Lower leg skin (tissue), 4 donors: ENCODE measurements around the gene BNC2. TPM values are rescaled to one million over a fixed set of nuclear protein-coding genes. Genes with fewer than 3 reads are reported as not detected.

Experiments
- DNase-seq, 2 donors: peaks; one replicate each; pipeline ENCODE4 v3.0.0-alpha.2; 2019; ENCODE audit warnings: low spot score in 2 of 2
- H3K4me3 ChIP-seq: fragments of 200-600 bp; sonication (generic); 2 replicates; pipeline ENCODE4 v1.5.1; 2017; ENCODE audit warnings: mild to moderate bottlenecking, low read depth; ENCODE audit not compliant: poor library complexity, severe bottlenecking
- POLR2A ChIP-seq, 2 donors: fragments of 450-650 bp; IDR thresholded peaks; one replicate each; pipeline ENCODE4 v1.6.1; 2016 to 2017; ENCODE audit warnings: antibody characterized with exemption in 2 of 2, mild to moderate bottlenecking in 1 of 2, moderate library complexity in 1 of 2
- WGBS, 2 donors: methylation state at CpG; one replicate each; pipeline ENCODE4 v1.1.5; 2018; 5-methylcytosine and 5-hydroxymethylcytosine counted together
- intact Hi-C: fragments of 100-400 bp; cut with DNase I; formaldehyde crosslinking; loops from one replicate; pipeline ENCODE4 v1.15.0; 2023; ENCODE audit warnings: low total_unique reads
- total RNA-seq, 4 donors: library from RNA; depleted of rRNA; stranded (reverse); fragments of >200 nt; gene quantifications; one replicate each; pipeline ENCODE4 v1.1.0, GENCODE V29; 2016
- TF ChIP-seq, protein P1 (sequence below), 3 donors: fragments of 450-650 bp; IDR thresholded peaks; one replicate each; pipeline ENCODE4 v1.5.1; 2016; ENCODE audit warnings: antibody characterized with exemption in 3 of 3, mild to moderate bottlenecking in 3 of 3, moderate library complexity in 2 of 3

The BNC2 gene
- total RNA-seq, 4 donors from 2014 or later, result 1.7 to 8.5 (median 3.7) TPM

DNA sequence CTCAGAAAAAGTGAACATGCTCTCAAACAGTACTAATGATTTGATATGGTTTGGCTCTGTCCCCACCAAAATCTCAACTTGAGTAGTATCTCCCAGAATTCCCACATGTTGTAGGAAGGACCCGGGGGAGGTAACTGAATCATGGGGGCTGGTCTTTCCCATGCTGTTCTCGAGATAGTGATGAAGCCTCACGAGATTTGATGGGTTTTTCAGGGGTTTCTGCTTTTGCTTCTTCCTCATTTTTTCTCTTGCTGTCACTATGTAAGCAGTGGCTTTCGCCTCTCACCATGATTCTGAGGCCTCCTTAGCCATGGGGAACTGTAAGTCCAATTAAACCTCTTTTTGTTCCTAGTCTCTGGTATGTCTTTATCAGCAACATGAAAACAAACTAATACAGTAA lies 401.3 kb downstream of the BNC2 start:
- 79 to 83% methylated on average over 4 of the region's 4 CpGs for WGBS, 2 donors
- H3K4me3 ChIP-seq, result no peak overlapping the region
- intact Hi-C loops, result no loop called here
- DNase-seq, result no peak
- no peak for TF ChIP-seq POLR2A (IDR thresholded peaks at IDR 0.05)
- TF ChIP-seq, protein P1, sequence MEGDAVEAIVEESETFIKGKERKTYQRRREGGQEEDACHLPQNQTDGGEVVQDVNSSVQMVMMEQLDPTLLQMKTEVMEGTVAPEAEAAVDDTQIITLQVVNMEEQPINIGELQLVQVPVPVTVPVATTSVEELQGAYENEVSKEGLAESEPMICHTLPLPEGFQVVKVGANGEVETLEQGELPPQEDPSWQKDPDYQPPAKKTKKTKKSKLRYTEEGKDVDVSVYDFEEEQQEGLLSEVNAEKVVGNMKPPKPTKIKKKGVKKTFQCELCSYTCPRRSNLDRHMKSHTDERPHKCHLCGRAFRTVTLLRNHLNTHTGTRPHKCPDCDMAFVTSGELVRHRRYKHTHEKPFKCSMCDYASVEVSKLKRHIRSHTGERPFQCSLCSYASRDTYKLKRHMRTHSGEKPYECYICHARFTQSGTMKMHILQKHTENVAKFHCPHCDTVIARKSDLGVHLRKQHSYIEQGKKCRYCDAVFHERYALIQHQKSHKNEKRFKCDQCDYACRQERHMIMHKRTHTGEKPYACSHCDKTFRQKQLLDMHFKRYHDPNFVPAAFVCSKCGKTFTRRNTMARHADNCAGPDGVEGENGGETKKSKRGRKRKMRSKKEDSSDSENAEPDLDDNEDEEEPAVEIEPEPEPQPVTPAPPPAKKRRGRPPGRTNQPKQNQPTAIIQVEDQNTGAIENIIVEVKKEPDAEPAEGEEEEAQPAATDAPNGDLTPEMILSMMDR (IDR thresholded peaks at IDR 0.05), result no peak

DNA sequence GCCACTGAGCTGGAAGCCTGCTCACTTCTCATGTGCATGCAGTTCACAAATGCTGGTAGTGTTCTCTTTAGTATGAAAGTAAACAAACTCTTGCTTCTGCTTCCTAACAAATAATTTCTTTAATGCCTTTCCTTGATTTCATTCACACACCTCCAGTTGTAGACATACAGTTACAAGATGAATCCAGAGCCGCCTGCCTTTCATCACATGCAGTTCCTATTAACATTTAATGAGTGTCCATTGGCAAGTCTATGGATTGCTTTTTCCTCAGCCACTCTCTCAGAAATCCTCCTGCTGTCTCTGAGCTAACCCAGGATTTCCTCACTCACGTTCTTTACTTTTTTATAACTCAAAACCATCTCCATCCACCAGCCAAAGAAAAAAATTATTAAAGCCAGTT lies 408.6 kb downstream of the BNC2 start:
- H3K4me3 ChIP-seq, result no peak overlapping the region
- TF ChIP-seq, protein P1 (IDR thresholded peaks at IDR 0.05), result no peak
- no peak for TF ChIP-seq POLR2A (IDR thresholded peaks at IDR 0.05)
- DNase-seq, result no peak
- intact Hi-C loops, result no loop called here
- 64 to 65% methylated on average over 2 of the region's 2 CpGs for WGBS, 2 donors

DNA sequence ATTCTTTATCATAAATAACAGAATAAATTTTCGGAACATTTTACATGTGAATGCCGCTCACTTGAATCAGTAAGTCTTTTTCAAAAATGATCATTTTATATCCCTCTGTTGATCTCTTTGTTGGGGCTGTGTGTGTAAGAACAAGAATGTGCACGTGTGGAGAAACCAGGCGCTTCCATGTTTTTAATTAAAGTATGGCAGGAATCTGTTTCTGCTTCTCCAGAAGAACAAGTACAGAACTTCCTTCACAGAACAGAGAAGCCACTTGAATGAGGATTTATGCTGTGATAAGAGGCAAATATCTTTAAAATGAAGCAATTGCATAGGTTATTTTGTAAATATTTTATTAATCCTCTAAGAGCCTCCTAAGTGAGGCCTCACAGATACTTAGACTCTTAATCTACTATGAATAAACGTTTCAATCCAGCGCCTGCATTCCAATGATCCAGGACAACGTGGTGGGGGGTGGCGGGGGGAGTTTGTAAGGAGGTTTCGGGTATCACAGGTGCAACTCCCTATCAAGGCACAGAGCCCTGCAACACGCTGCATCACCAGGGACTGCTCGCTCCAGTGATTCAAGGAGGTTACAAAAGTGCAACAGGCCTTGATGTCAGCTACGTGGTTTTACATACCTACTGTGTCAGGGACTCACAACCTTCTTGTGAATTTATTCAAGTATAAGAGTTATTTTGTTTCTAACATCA lies 409.2 kb downstream of the BNC2 start:
- WGBS, 2 donors, result 77 to 79% methylated on average over 12 of the region's 12 CpGs
- TF ChIP-seq, protein P1 (IDR thresholded peaks at IDR 0.05), result no peak
- TF ChIP-seq POLR2A (IDR thresholded peaks at IDR 0.05), result no peak
- DNase-seq, result no peak
- H3K4me3 ChIP-seq, result no peak overlapping the region
- intact Hi-C loops, result no loop called here

DNA sequence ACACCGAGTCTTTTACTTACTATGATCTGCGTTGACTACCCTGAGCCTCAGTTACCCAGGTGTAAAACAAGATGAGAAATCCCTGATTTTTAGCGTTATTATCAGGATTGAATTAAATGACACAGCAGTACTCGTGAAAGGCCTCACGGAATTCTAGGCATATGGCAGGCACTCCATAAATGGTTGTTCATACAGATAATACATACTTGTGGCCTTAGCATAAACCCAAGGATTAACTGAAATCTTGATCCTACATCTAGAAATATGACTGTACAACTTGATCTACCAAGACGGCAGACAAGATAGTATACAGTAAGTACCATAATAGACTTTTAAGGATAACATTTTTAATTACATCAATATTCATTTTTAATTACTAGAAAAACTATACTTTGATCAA lies 409.8 kb downstream of the BNC2 start:
- no peak overlapping the region for H3K4me3 ChIP-seq
- DNase-seq, result no peak
- intact Hi-C loops, result no loop called here
- WGBS, 2 donors, result 95 to 97% methylated on average over 6 of the region's 6 CpGs
- TF ChIP-seq POLR2A (IDR thresholded peaks at IDR 0.05), result no peak
- TF ChIP-seq, protein P1 (IDR thresholded peaks at IDR 0.05), result no peak

DNA sequence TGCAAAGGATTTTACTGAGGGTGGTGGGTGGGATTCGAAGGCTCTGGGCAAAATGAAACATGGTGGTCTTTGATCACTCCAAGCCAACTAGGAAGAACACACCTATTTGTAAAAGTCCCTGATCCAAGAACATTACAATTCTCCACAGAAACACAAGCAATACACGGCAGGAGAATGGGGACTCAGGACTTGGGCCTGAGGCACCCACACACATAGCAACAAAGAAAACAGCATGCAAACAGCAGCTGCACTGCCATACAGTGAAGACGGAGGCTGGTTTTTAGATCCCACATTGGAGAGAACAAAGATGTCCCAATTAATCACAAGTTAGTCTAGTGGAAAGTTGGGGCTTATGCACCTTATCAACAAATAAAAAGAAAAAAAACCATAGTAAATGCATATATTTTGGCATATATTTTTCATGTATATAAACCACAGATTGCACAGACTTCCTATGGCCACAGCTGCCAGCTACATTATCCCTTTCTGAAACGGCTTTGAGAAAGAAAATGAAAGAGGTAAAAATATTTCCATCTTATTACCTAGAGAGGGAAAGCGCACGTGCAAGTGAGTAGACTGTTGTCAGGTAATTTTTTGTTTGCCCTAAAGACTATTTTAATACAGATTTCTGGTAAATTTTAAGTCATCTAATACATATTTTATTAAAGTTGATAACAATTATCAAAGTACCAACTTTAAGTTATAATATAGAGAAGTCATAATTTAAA lies 410.9 kb downstream of the BNC2 start:
- no peak for TF ChIP-seq POLR2A (IDR thresholded peaks at IDR 0.05)
- TF ChIP-seq, protein P1 (IDR thresholded peaks at IDR 0.05), result no peak
- WGBS, 2 donors, result 55 to 63% methylated on average over 6 of the region's 6 CpGs
- H3K4me3 ChIP-seq, result no peak overlapping the region
- no peak for DNase-seq
- intact Hi-C loops, result no loop called here
